H1 (cell line): ENCODE measurements around the gene CSF2. TPM values are rescaled to one million over a fixed set of nuclear protein-coding genes. Genes with fewer than 3 reads are reported as not detected.

Experiments used
- CTCF ChIA-PET: fragments of 300-600 bp; sonication (Branson Sonifier 250); formaldehyde crosslinking; loops from one replicate; lab custom pipeline; 2021; ENCODE audit not compliant: partially characterized antibody; lab: Charles Lee
- POLR2A ChIA-PET: fragments of 300-600 bp; sonication (Branson Sonifier 250); formaldehyde crosslinking; loops from one replicate; lab custom pipeline; 2021; ENCODE audit warnings: inconsistent platforms; ENCODE audit not compliant: partially characterized antibody; lab: Charles Lee
- DNase-seq, 2 experiments: peaks; one replicate each; pipeline versions ENCODE4 v3.0.0 to v3.0.0-alpha.2; 2010 to 2022; ENCODE audit warnings: low spot score in 2 of 2, low read depth in 1 of 2, mixed read lengths in 1 of 2
- FAIRE-seq: peaks from 2 replicates; lab custom pipeline; 2011; peaks lifted over from hg19 to GRCh38; lab: Jason Lieb, UNC
- H2AFZ ChIP-seq: 2 replicates; pipeline ENCODE4 v1.8.1; 2012; ENCODE audit warnings: low read length, inconsistent platforms
- H2AK5ac ChIP-seq: 2 replicates; pipeline ENCODE4 v1.6.1; 2013; ENCODE audit warnings: low read depth, low read length
- H2BK120ac ChIP-seq: replicated peaks from 2 replicates; pipeline ENCODE3; 2013; ENCODE audit warnings: low read depth, low read length, inconsistent platforms
- H2BK12ac ChIP-seq: 2 replicates; pipeline ENCODE4 v1.6.1; 2013; ENCODE audit warnings: low read depth, low read length
- H2BK15ac ChIP-seq: 2 replicates; pipeline ENCODE4 v1.6.1; 2013; ENCODE audit warnings: low read length
- H2BK20ac ChIP-seq: 2 replicates; pipeline ENCODE4 v1.6.1; 2013; ENCODE audit warnings: low read length
- H2BK5ac ChIP-seq: 2 replicates; pipeline ENCODE4 v1.6.1; 2013; ENCODE audit warnings: low read depth, low read length
- H3K14ac ChIP-seq: 2 replicates; pipeline ENCODE4 v1.6.1; 2013; ENCODE audit warnings: inconsistent platforms; ENCODE audit not compliant: insufficient read length
- H3K18ac ChIP-seq: 2 replicates; pipeline ENCODE4 v1.6.1; 2013; ENCODE audit warnings: low read length; ENCODE audit errors: extremely low read depth
- H3K23ac ChIP-seq: 2 replicates; pipeline ENCODE4 v1.6.1; 2013; ENCODE audit warnings: inconsistent platforms; ENCODE audit not compliant: insufficient read length
- H3K23me2 ChIP-seq: 2 replicates; pipeline ENCODE4 v1.6.1; 2013; ENCODE audit warnings: low read depth, low read length
- H3K27ac ChIP-seq: 2 replicates; pipeline ENCODE4 v1.6.1; 2011; ENCODE audit warnings: low read depth, low read length, inconsistent platforms
- H3K27me3 ChIP-seq, 4 experiments: replicated peaks in 1 of 4; 1 replicate in 1 of 4; 2 replicates in 3 of 4; pipeline versions ENCODE4 v1.6.1 to v1.8.1; 2011 to 2013; ENCODE audit warnings: low read length in 3 of 4, mild to moderate bottlenecking in 3 of 4, inconsistent platforms in 2 of 4, mixed read lengths in 2 of 4, moderate library complexity in 1 of 4; ENCODE audit not compliant: control insufficient read depth in 3 of 4, insufficient read depth in 3 of 4; ENCODE audit errors: extremely low read depth in 1 of 4
- H3K36me3 ChIP-seq, 4 experiments: 2 replicates each; pipeline versions ENCODE4 v1.6.1 to v1.8.1; 2011 to 2013; ENCODE audit warnings: mild to moderate bottlenecking in 4 of 4, low read length in 3 of 4, moderate library complexity in 2 of 4, control low read depth in 1 of 4, inconsistent platforms in 1 of 4; ENCODE audit not compliant: insufficient read depth in 4 of 4, control insufficient read depth in 2 of 4
- H3K4ac ChIP-seq: replicated peaks from 2 replicates; pipeline ENCODE3; 2013; ENCODE audit warnings: low read length, low read depth, mixed read lengths, inconsistent platforms; ENCODE audit not compliant: insufficient read length
- H3K4me1 ChIP-seq, 4 experiments: replicated peaks in 1 of 4; 1 replicate in 1 of 4; 2 replicates in 3 of 4; pipeline versions ENCODE4 v1.6.1 to v1.8.1; 2011 to 2013; ENCODE audit warnings: low read length in 3 of 4, inconsistent platforms in 2 of 4, mixed read lengths in 1 of 4; ENCODE audit not compliant: insufficient read depth in 4 of 4, control insufficient read depth in 3 of 4
- H3K4me2 ChIP-seq, 2 experiments: 2 replicates each; pipeline versions ENCODE4 v1.6.1 to v1.8.1; 2011 to 2013; ENCODE audit warnings: low read depth in 2 of 2, low read length in 2 of 2, control low read depth in 1 of 2, inconsistent platforms in 1 of 2, mild to moderate bottlenecking in 1 of 2; ENCODE audit not compliant: insufficient read depth in 1 of 2
- H3K4me3 ChIP-seq, 4 experiments: fragments of 200-600, 300-600 bp in 1 of 4; sonication (generic), shearing (Covaris generic), sonication (Bioruptor Twin) in 1 of 4; 2 replicates each; pipeline versions ENCODE4 v1.5.1 to v1.8.1; 2011 to 2016; ENCODE audit warnings: low read length in 4 of 4, low read depth in 3 of 4, control low read depth in 2 of 4, inconsistent platforms in 2 of 4, mild to moderate bottlenecking in 2 of 4, mixed read lengths in 1 of 4, moderate library complexity in 1 of 4; ENCODE audit not compliant: insufficient read depth in 2 of 4; ENCODE audit errors: extremely low read depth in 1 of 4
- H3K56ac ChIP-seq: replicated peaks from 2 replicates; pipeline ENCODE3; 2013; ENCODE audit warnings: low read depth, mild to moderate bottlenecking, mixed read lengths, low read length, inconsistent platforms; ENCODE audit not compliant: insufficient read length
- H3K79me1 ChIP-seq: 2 replicates; pipeline ENCODE4 v1.6.1; 2013; ENCODE audit warnings: low read depth, low read length, control low read depth
- H3K79me2 ChIP-seq, 2 experiments: 2 replicates each; pipeline versions ENCODE4 v1.6.1 to v1.8.1; 2012 to 2013; ENCODE audit warnings: low read length in 2 of 2, mild to moderate bottlenecking in 2 of 2, inconsistent platforms in 1 of 2; ENCODE audit not compliant: insufficient read depth in 2 of 2, control insufficient read depth in 1 of 2
- H3K9ac ChIP-seq, 4 experiments: replicated peaks in 1 of 4; 1 replicate in 1 of 4; 2 replicates in 3 of 4; pipeline versions ENCODE4 v1.6.1 to v1.8.1; 2011 to 2013; ENCODE audit warnings: low read depth in 3 of 4, low read length in 3 of 4, control low read depth in 2 of 4, mild to moderate bottlenecking in 2 of 4, moderate library complexity in 2 of 4, inconsistent platforms in 1 of 4; ENCODE audit errors: extremely low read depth in 1 of 4
- H3K9me3 ChIP-seq, 2 experiments: 2 replicates each; pipeline versions ENCODE4 v1.6.1 to v1.8.1; 2012 to 2013; ENCODE audit warnings: mild to moderate bottlenecking in 2 of 2, moderate library complexity in 2 of 2, control low read depth in 1 of 2, inconsistent platforms in 1 of 2, low read depth in 1 of 2, low read length in 1 of 2, mixed read lengths in 1 of 2; ENCODE audit not compliant: insufficient read depth in 2 of 2
- H4K20me1 ChIP-seq, 2 experiments: replicated peaks in 1 of 2; 2 replicates each; pipeline versions ENCODE3 to v1.8.1; 2011 to 2013; ENCODE audit warnings: inconsistent platforms in 2 of 2, low read length in 2 of 2, mild to moderate bottlenecking in 1 of 2; ENCODE audit not compliant: insufficient read depth in 2 of 2, control insufficient read depth in 1 of 2
- H4K5ac ChIP-seq: 2 replicates; pipeline ENCODE4 v1.6.1; 2013; ENCODE audit warnings: low read length, low read depth, mixed read lengths, inconsistent platforms; ENCODE audit not compliant: insufficient read length
- H4K8ac ChIP-seq: 2 replicates; pipeline ENCODE4 v1.8.0; 2013; ENCODE audit warnings: mild to moderate bottlenecking, moderate library complexity, low read length, inconsistent platforms; ENCODE audit not compliant: insufficient read depth; ENCODE audit errors: extremely low read depth
- H4K91ac ChIP-seq: replicated peaks from 2 replicates; pipeline ENCODE3; 2013; ENCODE audit warnings: low read length, mixed read lengths, inconsistent platforms; ENCODE audit not compliant: insufficient read length
- ASH2L ChIP-seq: fragments of 200-600, 300-600 bp; sonication (generic); IDR thresholded peaks from one replicate; pipeline ENCODE4 v1.7.1; 2017; ENCODE audit warnings: low read length
- BRCA1 ChIP-seq: IDR thresholded peaks from 2 replicates; pipeline ENCODE4 v1.6.1; 2012; ENCODE audit warnings: low read depth, low read length, improper control_type of control experiment
- CBX5 ChIP-seq: fragments of 300-800, 300-1000 bp; sonication (generic); IDR thresholded peaks from 2 replicates; pipeline ENCODE4 v1.7.1; 2016; ENCODE audit warnings: antibody characterized with exemption, low read length, low read depth
- CREB1 ChIP-seq: IDR thresholded peaks from 2 replicates; pipeline ENCODE4 v1.6.1; 2012; ENCODE audit warnings: inconsistent platforms
- EGR1 ChIP-seq: IDR thresholded peaks from 2 replicates; pipeline ENCODE4 v1.6.1; 2011; ENCODE audit warnings: low read depth, low read length, borderline replicate concordance
- FOSL1 ChIP-seq: IDR thresholded peaks from 2 replicates; pipeline ENCODE4 v1.6.1; 2011; ENCODE audit warnings: mild to moderate bottlenecking, low read depth, low read length, moderate library complexity; ENCODE audit not compliant: insufficient read depth
- GTF2F1 ChIP-seq: IDR thresholded peaks from 2 replicates; pipeline ENCODE4 v1.6.1; 2012; ENCODE audit warnings: low read depth, low read length, improper control_type of control experiment, borderline replicate concordance
- KDM4A ChIP-seq: IDR thresholded peaks from one replicate; pipeline ENCODE4 v1.7.1; 2012; ENCODE audit warnings: low read depth, mild to moderate bottlenecking, moderate library complexity, low read length, inconsistent platforms; ENCODE audit not compliant: severe bottlenecking
- POU5F1 ChIP-seq: IDR thresholded peaks from 2 replicates; pipeline ENCODE4 v1.6.1; 2011; ENCODE audit warnings: low read depth, mild to moderate bottlenecking, low read length, moderate library complexity
- RBBP5 ChIP-seq: IDR thresholded peaks from 2 replicates; pipeline ENCODE4 v1.7.1; 2012; ENCODE audit warnings: low read depth, mild to moderate bottlenecking, inconsistent platforms, low read length, moderate library complexity, borderline replicate concordance
- RFX5 ChIP-seq: IDR thresholded peaks from 2 replicates; pipeline ENCODE4 v1.6.1; 2011; ENCODE audit warnings: low read depth, low read length, improper control_type of control experiment, borderline replicate concordance
- SIX5 ChIP-seq: IDR thresholded peaks from 2 replicates; pipeline ENCODE4 v1.6.1; 2011; ENCODE audit warnings: mild to moderate bottlenecking, low read depth, low read length
- SP2 ChIP-seq: IDR thresholded peaks from 2 replicates; pipeline ENCODE4 v1.6.1; 2012; ENCODE audit warnings: mild to moderate bottlenecking, low read length, inconsistent platforms
- TAF1 ChIP-seq: IDR thresholded peaks from 2 replicates; pipeline ENCODE4 v1.6.1; 2011; ENCODE audit warnings: mild to moderate bottlenecking, low read depth, low read length
- WGBS, 2 experiments: shearing (Covaris generic) in 1 of 2; methylation state at CpG; one replicate each; pipeline versions ENCODE4 v1.1.6 to v1.1.7; 2013 to 2015; ENCODE audit warnings: low lambda C conversion rate in 2 of 2, mixed read lengths in 2 of 2, inconsistent platforms in 1 of 2, low coverage in 1 of 2, missing lambda C conversion rate in 1 of 2; ENCODE audit not compliant: insufficient replicate concordance in 2 of 2, insufficient coverage in 1 of 2, insufficient read length in 1 of 2; ENCODE audit errors: extremely low coverage in 1 of 2, missing lambda C conversion rate in 1 of 2; 5-methylcytosine and 5-hydroxymethylcytosine counted together
- polyA plus RNA-seq, 7 experiments: library from polyadenylated mRNA; depleted of rRNA in 3 of 7; stranded (reverse) in 5 of 7; unstranded in 2 of 7; fragments of >200 nt in 5 of 7; fragments of 200-250 nt in 2 of 7; gene quantifications; 1 replicate in 5 of 7; 2 replicates in 1 of 7; 4 replicates in 1 of 7; pipeline versions ENCODE4 v1.2.1 to v1.2.3, GENCODE V29; 2011 to 2013; ENCODE audit warnings: missing spikeins in 2 of 7, mixed read lengths in 2 of 7
- total RNA-seq: library from RNA; stranded (reverse); fragmentation: NEBNext Ultra II Directional; extraction: Animal tissue kit (Norgen Biotek cat#: 25700); gene quantifications from 2 replicates; pipeline ENCODE4 v1.2.1, GENCODE V29; 2021

Gene CSF2
- total and polyA plus RNA-seq, 2 of the 8 experiments (the other 6 are each of a cell fraction or from before 2014, with no cell fraction given) = not detected

DNA sequence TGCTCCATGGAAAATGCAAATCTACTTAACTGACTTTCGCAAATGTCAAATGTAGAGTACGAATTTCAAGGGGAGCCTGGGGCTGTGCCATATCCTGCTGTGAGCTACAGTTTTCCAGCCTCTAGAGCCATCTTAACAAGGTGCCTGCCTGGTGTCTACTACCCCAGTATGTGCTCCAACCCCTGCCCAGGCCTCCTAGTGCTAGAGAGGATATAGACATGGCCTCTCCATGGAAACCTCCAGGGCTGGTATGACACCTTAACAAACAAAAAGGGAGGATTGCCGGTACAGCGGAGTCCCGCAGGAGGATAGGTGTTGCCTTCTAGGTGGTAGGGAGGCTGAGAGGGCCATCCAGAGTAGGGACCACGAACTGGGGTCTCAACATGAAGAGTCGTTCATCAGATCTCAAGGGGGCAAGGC is 26.7 kb upstream of the CSF2 start:
- Histone ChIP-seq H3K4me2 (no peak overlapping the region; a peak in 1 of 4 replicates), H2AK5ac (no peak overlapping the region), H3K36me3 (no peaks in the 10 kb centered on the region), H3K79me1 (no peaks in the 10 kb centered on the region), H2BK15ac (no peak overlapping the region), H3K9ac (no peak overlapping the region), H3K18ac (no peak overlapping the region), H2AFZ (no peak overlapping the region), H2BK5ac (no peak overlapping the region), H4K91ac (no peak overlapping the region), H3K14ac (no peak overlapping the region), H4K8ac (no peak overlapping the region), H4K5ac (no peak overlapping the region), H3K79me2 (no peaks in the 10 kb centered on the region), H2BK12ac (no peak overlapping the region), H3K56ac (no peak overlapping the region), H3K9me3 (no peaks in the 10 kb centered on the region), H3K4ac (no peak overlapping the region), H4K20me1 (no peaks in the 10 kb centered on the region), H3K4me3 (no peak overlapping the region), H3K23me2 (no peaks in the 10 kb centered on the region), H2BK20ac (no peak overlapping the region), H3K27me3 (no peaks in the 10 kb centered on the region), H3K23ac (no peak overlapping the region), H3K27ac (no peak overlapping the region), H3K4me1 (peaks cover 0 to 5% (median 1%) of the 10 kb centered on the region in 4 experiments; a peak in 1 of 7 replicates), H2BK120ac (no peak overlapping the region)
- TF ChIP-seq FOSL1 (no peak), BRCA1 (no peak), SP2 (no peak), CBX5 (no peak), RBBP5 (no peak), RFX5 (no peak), ASH2L (no peak), EGR1 (no peak), POU5F1 (no peak), TAF1 (no peak), SIX5 (no peak), CREB1 (no peak), KDM4A (no peak), GTF2F1 (no peak)
- 82% methylated on average over 7 of the region's 7 CpGs; no CpG with 5 or more reads in 1 of the 2 experiments for WGBS, 2 experiments
- ChIA-PET POLR2A (no interaction called here), CTCF (no interaction called here)
- DNase-seq (peak in 1 of 2 experiments; percentile 44), FAIRE-seq (no peak)
